H9 (cell line): ENCODE measurements around the gene TBXAS1. TPM values are rescaled to one million over a fixed set of nuclear protein-coding genes. Genes with fewer than 3 reads are reported as not detected.

Source experiments
- DNase-seq: peaks from one replicate; pipeline ENCODE4 v3.0.0-alpha.2; 2017
- H2AFZ ChIP-seq: one replicate; pipeline ENCODE4 v1.6.1; 2013; ENCODE audit warnings: mild to moderate bottlenecking, low read length, control low read depth, moderate library complexity
- H2AK5ac ChIP-seq: 2 replicates; pipeline ENCODE4 v1.6.1; 2013; ENCODE audit warnings: low read length, control low read depth, mixed read lengths; ENCODE audit not compliant: insufficient read length
- H2BK120ac ChIP-seq: one replicate; pipeline ENCODE4 v1.6.1; 2013; ENCODE audit warnings: low read depth, mild to moderate bottlenecking, low read length, control low read depth, inconsistent platforms; ENCODE audit not compliant: poor library complexity, severe bottlenecking
- H2BK12ac ChIP-seq: 2 replicates; pipeline ENCODE4 v1.6.1; 2013; ENCODE audit warnings: low read length, control low read depth, mixed read lengths, low read depth; ENCODE audit not compliant: insufficient read length
- H2BK15ac ChIP-seq: 2 replicates; pipeline ENCODE4 v1.6.1; 2013; ENCODE audit warnings: low read depth, low read length, control low read depth
- H2BK20ac ChIP-seq: one replicate; pipeline ENCODE4 v1.6.1; 2013; ENCODE audit warnings: low read depth, mild to moderate bottlenecking, low read length, control low read depth, inconsistent platforms; ENCODE audit not compliant: poor library complexity, severe bottlenecking
- H2BK5ac ChIP-seq: 2 replicates; pipeline ENCODE4 v1.6.1; 2013; ENCODE audit warnings: low read length, control low read depth, mixed read lengths; ENCODE audit not compliant: insufficient read length
- H3K14ac ChIP-seq: 2 replicates; pipeline ENCODE4 v1.6.1; 2013; ENCODE audit warnings: low read length, control low read depth; ENCODE audit not compliant: insufficient read depth
- H3K18ac ChIP-seq: 2 replicates; pipeline ENCODE4 v1.6.1; 2013; ENCODE audit warnings: low read depth, mild to moderate bottlenecking, mixed read lengths, low read length, control low read depth; ENCODE audit not compliant: insufficient read length
- H3K23ac ChIP-seq: 2 replicates; pipeline ENCODE4 v1.6.1; 2013; ENCODE audit warnings: low read length, control low read depth, mixed read lengths, low read depth; ENCODE audit not compliant: insufficient read length
- H3K23me2 ChIP-seq: 2 replicates; pipeline ENCODE4 v1.6.1; 2013; ENCODE audit warnings: low read depth, mild to moderate bottlenecking, mixed read lengths, low read length, control low read depth; ENCODE audit not compliant: insufficient read length, poor library complexity, severe bottlenecking
- H3K27ac ChIP-seq: 2 replicates; pipeline ENCODE4 v1.5.1; 2013; ENCODE audit warnings: low read length, control low read depth, mixed read lengths, low read depth; ENCODE audit not compliant: insufficient read length
- H3K27me3 ChIP-seq: 2 replicates; pipeline ENCODE4 v1.6.1; 2013; ENCODE audit warnings: low read length, control low read depth, inconsistent platforms; ENCODE audit not compliant: insufficient read depth
- H3K4ac ChIP-seq: 2 replicates; pipeline ENCODE4 v1.6.1; 2013; ENCODE audit warnings: low read depth, mild to moderate bottlenecking, control low read depth, inconsistent platforms, low read length, moderate library complexity
- H3K4me1 ChIP-seq: 2 replicates; pipeline ENCODE4 v1.6.1; 2013; ENCODE audit warnings: low read length, control low read depth, inconsistent platforms; ENCODE audit not compliant: insufficient read depth
- H3K4me2 ChIP-seq: 2 replicates; pipeline ENCODE4 v1.6.1; 2013; ENCODE audit warnings: low read length, control low read depth, mixed read lengths; ENCODE audit not compliant: insufficient read length, insufficient read depth
- H3K56ac ChIP-seq: 2 replicates; pipeline ENCODE4 v1.6.1; 2013; ENCODE audit warnings: low read depth, mild to moderate bottlenecking, mixed read lengths, low read length, control low read depth; ENCODE audit not compliant: insufficient read length
- H3K79me1 ChIP-seq: 2 replicates; pipeline ENCODE4 v1.6.1; 2013; ENCODE audit warnings: low read depth, mild to moderate bottlenecking, moderate library complexity, low read length, control low read depth, inconsistent platforms; ENCODE audit not compliant: insufficient read depth, poor library complexity, severe bottlenecking
- H3K79me2 ChIP-seq: 2 replicates; pipeline ENCODE4 v1.6.1; 2013; ENCODE audit warnings: low read length, control low read depth, inconsistent platforms; ENCODE audit not compliant: insufficient read depth
- H3K9ac ChIP-seq: 2 replicates; pipeline ENCODE4 v1.6.1; 2013; ENCODE audit warnings: low read length, control low read depth, mixed read lengths; ENCODE audit not compliant: insufficient read length; ENCODE audit errors: extremely low read depth
- H3K9me3 ChIP-seq: one replicate; pipeline ENCODE4 v1.6.1; 2013; ENCODE audit warnings: low read depth, low read length, inconsistent platforms; ENCODE audit not compliant: control insufficient read depth
- H3T11ph ChIP-seq: one replicate; pipeline ENCODE4 v1.6.1; 2013; ENCODE audit warnings: mild to moderate bottlenecking, low read length, control low read depth, inconsistent platforms
- H4K20me1 ChIP-seq: one replicate; pipeline ENCODE4 v1.6.1; 2013; ENCODE audit not compliant: control insufficient read depth, insufficient read length, insufficient read depth
- H4K5ac ChIP-seq: 2 replicates; pipeline ENCODE4 v1.6.1; 2013; ENCODE audit warnings: low read depth, mild to moderate bottlenecking, mixed read lengths, low read length, control low read depth; ENCODE audit not compliant: insufficient read length
- H4K8ac ChIP-seq: replicated peaks from 2 replicates; pipeline ENCODE4 v1.6.1; 2013; ENCODE audit warnings: low read length, control low read depth, mixed read lengths, low read depth; ENCODE audit not compliant: insufficient read length
- H4K91ac ChIP-seq: 2 replicates; pipeline ENCODE4 v1.6.1; 2013; ENCODE audit warnings: low read depth, mild to moderate bottlenecking, moderate library complexity, mixed read lengths, low read length, control low read depth; ENCODE audit not compliant: insufficient read length
- H3K27ac Mint-ChIP-seq, 3 experiments: 2 replicates in 2 of 3; 3 replicates in 1 of 3; pipeline ENCODE4 v1.8.0; 2020 to 2021; ENCODE audit warnings: mixed read lengths in 3 of 3, mild to moderate bottlenecking in 1 of 3, moderate library complexity in 1 of 3
- H3K27me3 Mint-ChIP-seq: 2 replicates; pipeline ENCODE4 v1.8.0; 2021; ENCODE audit warnings: low read depth, mild to moderate bottlenecking, moderate library complexity, mixed read lengths
- H3K36me3 Mint-ChIP-seq, 3 experiments: 2 replicates in 2 of 3; 3 replicates in 1 of 3; pipeline ENCODE4 v1.8.0; 2020 to 2021; ENCODE audit warnings: low read depth in 3 of 3, mixed read lengths in 3 of 3; ENCODE audit not compliant: insufficient read depth in 1 of 3
- H3K4me1 Mint-ChIP-seq, 2 experiments: 2 replicates each; pipeline ENCODE4 v1.8.0; 2020; ENCODE audit warnings: mixed read lengths in 2 of 2
- H3K4me3 Mint-ChIP-seq, 2 experiments: 2 replicates in 1 of 2; 3 replicates in 1 of 2; pipeline ENCODE4 v1.8.0; 2020 to 2021; ENCODE audit warnings: mild to moderate bottlenecking in 2 of 2, mixed read lengths in 2 of 2, moderate library complexity in 1 of 2
- H3K9me3 Mint-ChIP-seq, 2 experiments: 2 replicates in 1 of 2; 3 replicates in 1 of 2; pipeline ENCODE4 v1.8.0; 2020; ENCODE audit warnings: mild to moderate bottlenecking in 2 of 2, mixed read lengths in 2 of 2, moderate library complexity in 1 of 2
- WGBS: extraction: QIAGEN DNeasy Blood & Tissue Kit; methylation state at CpG from one replicate; pipeline ENCODE4 v1.1.7; 2013; ENCODE audit warnings: missing lambda C conversion rate, low lambda C conversion rate, mixed read lengths; ENCODE audit not compliant: insufficient read length; ENCODE audit errors: extremely low coverage; 5-methylcytosine and 5-hydroxymethylcytosine counted together
- total RNA-seq: library from RNA; stranded (reverse); gene quantifications from 2 replicates; pipeline ENCODE4 v1.2.1, GENCODE V29; 2021
- TF ChIP-seq, protein P1 (sequence below): fragments of 200-600 bp; sonication (generic); conservative IDR thresholded peaks from 3 replicates; pipeline ENCODE4 v1.8.0; 2021; ENCODE audit warnings: antibody characterized with exemption, mild to moderate bottlenecking

Gene TBXAS1
- total RNA-seq, 1 experiment from 2014 or later: 0.39 TPM

DNA sequence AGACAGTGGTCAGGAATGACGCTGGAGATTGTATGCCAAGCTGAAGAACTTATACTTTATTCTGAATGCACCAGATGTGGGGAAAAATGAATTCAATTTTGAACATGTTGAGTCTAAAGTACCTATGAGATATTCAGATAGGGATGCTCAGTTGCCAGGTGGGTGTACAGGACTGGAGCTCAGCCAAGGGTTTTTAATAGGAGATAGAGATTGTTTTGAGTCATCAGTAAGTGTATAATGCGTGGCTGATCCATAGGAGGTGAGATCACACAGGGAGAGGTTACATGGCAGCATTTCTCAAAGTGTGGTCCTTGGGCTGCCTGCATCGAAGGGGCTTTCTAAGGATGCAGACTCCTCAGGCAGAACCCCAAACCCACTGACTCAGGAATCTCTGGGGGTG lies 44.4 kb upstream of the TBXAS1 start:
- H3K4me2 ChIP-seq: no peak overlapping the region
- H2BK20ac ChIP-seq: no peak overlapping the region
- no peak overlapping the region for H4K8ac ChIP-seq
- H3K9ac ChIP-seq: no peak overlapping the region
- TF ChIP-seq, protein P1, sequence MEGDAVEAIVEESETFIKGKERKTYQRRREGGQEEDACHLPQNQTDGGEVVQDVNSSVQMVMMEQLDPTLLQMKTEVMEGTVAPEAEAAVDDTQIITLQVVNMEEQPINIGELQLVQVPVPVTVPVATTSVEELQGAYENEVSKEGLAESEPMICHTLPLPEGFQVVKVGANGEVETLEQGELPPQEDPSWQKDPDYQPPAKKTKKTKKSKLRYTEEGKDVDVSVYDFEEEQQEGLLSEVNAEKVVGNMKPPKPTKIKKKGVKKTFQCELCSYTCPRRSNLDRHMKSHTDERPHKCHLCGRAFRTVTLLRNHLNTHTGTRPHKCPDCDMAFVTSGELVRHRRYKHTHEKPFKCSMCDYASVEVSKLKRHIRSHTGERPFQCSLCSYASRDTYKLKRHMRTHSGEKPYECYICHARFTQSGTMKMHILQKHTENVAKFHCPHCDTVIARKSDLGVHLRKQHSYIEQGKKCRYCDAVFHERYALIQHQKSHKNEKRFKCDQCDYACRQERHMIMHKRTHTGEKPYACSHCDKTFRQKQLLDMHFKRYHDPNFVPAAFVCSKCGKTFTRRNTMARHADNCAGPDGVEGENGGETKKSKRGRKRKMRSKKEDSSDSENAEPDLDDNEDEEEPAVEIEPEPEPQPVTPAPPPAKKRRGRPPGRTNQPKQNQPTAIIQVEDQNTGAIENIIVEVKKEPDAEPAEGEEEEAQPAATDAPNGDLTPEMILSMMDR: no peak
- no peak for DNase-seq
- H3K79me2 ChIP-seq: no peaks in the 10 kb centered on the region
- H2BK120ac ChIP-seq: no peak overlapping the region
- no peak overlapping the region for H2BK15ac ChIP-seq
- Mint-ChIP-seq H3K36me3 (no peaks in the 10 kb centered on the region), H3K9me3 (no peaks in the 10 kb centered on the region), H3K4me1 (no peaks in the 10 kb centered on the region), H3K27ac (no peak overlapping the region), H3K27me3 (peaks cover 23% of the 10 kb centered on the region), H3K4me3 (no peak overlapping the region)
- no peak overlapping the region for H3K23ac ChIP-seq
- H3K56ac ChIP-seq: no peak overlapping the region
- H3T11ph ChIP-seq: no peak overlapping the region
- no peak overlapping the region for H2BK5ac ChIP-seq
- H4K91ac ChIP-seq: no peak overlapping the region
- H4K5ac ChIP-seq: no peak overlapping the region
- H3K27me3 ChIP-seq: peaks cover 6% of the 10 kb centered on the region; the same call in 1 of the 2 replicates
- no peaks in the 10 kb centered on the region for H4K20me1 ChIP-seq
- H3K9me3 ChIP-seq: no peaks in the 10 kb centered on the region
- no peak overlapping the region for H3K4ac ChIP-seq
- no CpG with 5 or more reads among the region's 3 CpGs for WGBS
- H3K18ac ChIP-seq: no peak overlapping the region
- no peak overlapping the region for H2AK5ac ChIP-seq
- H3K4me1 ChIP-seq: no peaks in the 10 kb centered on the region; the same call in 1 of the 2 replicates
- no peak overlapping the region for H2BK12ac ChIP-seq
- no peak overlapping the region for H3K14ac ChIP-seq
- H3K79me1 ChIP-seq: no peaks in the 10 kb centered on the region
- H3K27ac ChIP-seq: no peak overlapping the region
- no peaks in the 10 kb centered on the region for H3K23me2 ChIP-seq
- no peak overlapping the region for H2AFZ ChIP-seq
